PC-9 (cell line): ENCODE measurements around the gene WFDC1. TPM values are rescaled to one million over a fixed set of nuclear protein-coding genes. Genes with fewer than 3 reads are reported as not detected.
A peak's percentile ranks its signal among the peaks of the same experiment; 100 is the strongest.

Experiments
- BruUV-seq: library from RNA; stranded (reverse); fragments of 400-500 nt; replicated peaks from 2 replicates; lab custom pipeline; 2021; lab: Mats Ljungman, UMichigan
- CTCF ChIA-PET: fragments of 300-600 bp; sonication (Branson Sonifier 250); formaldehyde crosslinking; loops from one replicate; lab custom pipeline; 2022; ENCODE audit warnings: antibody characterized with exemption; lab: Charles Lee
- POLR2A ChIA-PET: fragments of 300-600 bp; sonication (Branson Sonifier 250); formaldehyde crosslinking; loops from one replicate; lab custom pipeline; 2022; ENCODE audit warnings: antibody characterized with exemption; ENCODE audit not compliant: unreplicated experiment; lab: Charles Lee
- DNase-seq, 2 experiments: peaks; one replicate each; pipeline versions ENCODE4 v3.0.0 to v3.0.0-alpha.2; 2015 to 2022; ENCODE audit warnings: mixed read lengths in 1 of 2
- H2AFZ ChIP-seq: fragments of 200-600 bp; sonication (generic); 2 replicates; pipeline ENCODE4 v1.8.1; 2017; ENCODE audit warnings: antibody characterized with exemption
- H3F3A ChIP-seq: fragments of 200-600 bp; sonication (generic); 2 replicates; pipeline ENCODE4 v1.8.1; 2017; ENCODE audit warnings: antibody characterized with exemption, mild to moderate bottlenecking, low read depth; ENCODE audit not compliant: insufficient read depth
- H3K27ac ChIP-seq: fragments of 200-600 bp; sonication (generic); 2 replicates; pipeline ENCODE4 v1.6.1; 2016; ENCODE audit warnings: mixed run types
- H3K27me3 ChIP-seq: fragments of 200-600 bp; sonication (generic); 2 replicates; pipeline ENCODE4 v1.6.1; 2016; ENCODE audit warnings: low read depth, mixed run types; ENCODE audit not compliant: insufficient read depth
- H3K36me3 ChIP-seq: fragments of 200-600 bp; sonication (generic); 2 replicates; pipeline ENCODE4 v1.6.1; 2016; ENCODE audit warnings: low read depth, mixed run types
- H3K4me1 ChIP-seq: fragments of 200-600 bp; sonication (generic); replicated peaks from 2 replicates; pipeline ENCODE4 v1.6.1; 2016; ENCODE audit warnings: mixed run types; ENCODE audit not compliant: insufficient read depth
- H3K4me2 ChIP-seq: fragments of 200-600 bp; sonication (generic); 2 replicates; pipeline ENCODE4 v1.6.1; 2017; ENCODE audit warnings: mixed run types
- H3K4me3 ChIP-seq: fragments of 200-600 bp; sonication (generic); 2 replicates; pipeline ENCODE4 v1.6.1; 2016; ENCODE audit warnings: mixed run types
- H3K79me2 ChIP-seq: fragments of 200-600 bp; sonication (generic); 2 replicates; pipeline ENCODE4 v1.6.1; 2017; ENCODE audit warnings: low read depth, mixed run types
- H3K9me2 ChIP-seq: fragments of 200-600 bp; sonication (generic); 2 replicates; pipeline ENCODE4 v1.8.1; 2017; ENCODE audit warnings: mild to moderate bottlenecking; ENCODE audit not compliant: insufficient read depth
- H3K9me3 ChIP-seq: fragments of 200-600 bp; sonication (generic); 2 replicates; pipeline ENCODE4 v1.8.1; 2016; ENCODE audit warnings: low read depth; ENCODE audit not compliant: insufficient read depth
- H4K20me1 ChIP-seq: fragments of 200-600 bp; sonication (generic); 2 replicates; pipeline ENCODE4 v1.8.1; 2017; ENCODE audit not compliant: insufficient read depth
- EZH2 ChIP-seq: fragments of 200-600 bp; sonication (generic); IDR thresholded peaks from 2 replicates; pipeline ENCODE4 v1.8.0; 2017; ENCODE audit warnings: antibody characterized with exemption, low read depth
- intact Hi-C: fragments of 100-400 bp; cut with micrococcal nuclease; formaldehyde crosslinking; loops from one replicate; pipeline ENCODE4 v1.10.0; 2022; ENCODE audit not compliant: unreplicated experiment
- total RNA-seq: library from RNA; stranded (reverse); gene quantifications from 2 replicates; pipeline ENCODE4 v1.2.3, GENCODE V29; 2021
- TF ChIP-seq, protein P1 (sequence below): fragments of 200-600 bp; sonication (generic); conservative IDR thresholded peaks from 2 replicates; pipeline ENCODE4 v1.6.1; 2017; ENCODE audit warnings: mixed run types, antibody characterized with exemption, mild to moderate bottlenecking, moderate library complexity

WFDC1 gene
- total RNA-seq, 1 experiment from 2014 or later = not detected

DNA sequence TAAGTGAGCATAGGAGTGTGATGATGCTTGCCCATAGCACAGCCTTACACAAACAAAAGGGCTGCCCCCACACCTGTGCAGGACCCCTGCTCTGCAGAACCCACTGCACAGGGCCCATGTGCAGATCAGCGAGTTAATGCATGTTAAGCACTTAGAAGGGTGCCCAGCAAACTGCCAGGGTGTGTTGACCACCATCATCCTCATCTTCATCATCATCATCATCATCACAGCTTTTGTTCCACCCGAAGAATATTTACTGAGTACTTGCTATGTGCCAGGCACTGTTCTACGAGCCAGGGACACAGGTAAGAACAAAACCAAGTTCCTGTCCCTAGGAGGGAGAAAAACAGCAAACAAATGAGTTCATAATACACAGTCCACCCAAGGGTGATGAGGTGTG is 11.9 kb downstream of the WFDC1 start:
- Histone ChIP-seq H3K27ac (no peak overlapping the region), H3K79me2 (no peaks in the 10 kb centered on the region), H3K4me3 (no peak overlapping the region), H3K27me3 (0 out of 2 replicates have a peak, but pooled peaks cover 4% of the 10 kb centered on the region), H3K9me3 (no peaks in the 10 kb centered on the region), H3K9me2 (no peaks in the 10 kb centered on the region), H3F3A (no peaks in the 10 kb centered on the region), H4K20me1 (no peaks in the 10 kb centered on the region), H3K4me1 (no peaks in the 10 kb centered on the region), H3K36me3 (no peaks in the 10 kb centered on the region), H2AFZ (no peak overlapping the region), H3K4me2 (no peak overlapping the region)
- intact Hi-C loops = no loop called here
- no peak for DNase-seq
- TF ChIP-seq, protein P1, sequence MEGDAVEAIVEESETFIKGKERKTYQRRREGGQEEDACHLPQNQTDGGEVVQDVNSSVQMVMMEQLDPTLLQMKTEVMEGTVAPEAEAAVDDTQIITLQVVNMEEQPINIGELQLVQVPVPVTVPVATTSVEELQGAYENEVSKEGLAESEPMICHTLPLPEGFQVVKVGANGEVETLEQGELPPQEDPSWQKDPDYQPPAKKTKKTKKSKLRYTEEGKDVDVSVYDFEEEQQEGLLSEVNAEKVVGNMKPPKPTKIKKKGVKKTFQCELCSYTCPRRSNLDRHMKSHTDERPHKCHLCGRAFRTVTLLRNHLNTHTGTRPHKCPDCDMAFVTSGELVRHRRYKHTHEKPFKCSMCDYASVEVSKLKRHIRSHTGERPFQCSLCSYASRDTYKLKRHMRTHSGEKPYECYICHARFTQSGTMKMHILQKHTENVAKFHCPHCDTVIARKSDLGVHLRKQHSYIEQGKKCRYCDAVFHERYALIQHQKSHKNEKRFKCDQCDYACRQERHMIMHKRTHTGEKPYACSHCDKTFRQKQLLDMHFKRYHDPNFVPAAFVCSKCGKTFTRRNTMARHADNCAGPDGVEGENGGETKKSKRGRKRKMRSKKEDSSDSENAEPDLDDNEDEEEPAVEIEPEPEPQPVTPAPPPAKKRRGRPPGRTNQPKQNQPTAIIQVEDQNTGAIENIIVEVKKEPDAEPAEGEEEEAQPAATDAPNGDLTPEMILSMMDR = no peak
- TF ChIP-seq EZH2 = no peak
- POLR2A ChIA-PET = no interaction called here
- BruUV-seq = no TSS peak
- CTCF ChIA-PET = no interaction called here

DNA sequence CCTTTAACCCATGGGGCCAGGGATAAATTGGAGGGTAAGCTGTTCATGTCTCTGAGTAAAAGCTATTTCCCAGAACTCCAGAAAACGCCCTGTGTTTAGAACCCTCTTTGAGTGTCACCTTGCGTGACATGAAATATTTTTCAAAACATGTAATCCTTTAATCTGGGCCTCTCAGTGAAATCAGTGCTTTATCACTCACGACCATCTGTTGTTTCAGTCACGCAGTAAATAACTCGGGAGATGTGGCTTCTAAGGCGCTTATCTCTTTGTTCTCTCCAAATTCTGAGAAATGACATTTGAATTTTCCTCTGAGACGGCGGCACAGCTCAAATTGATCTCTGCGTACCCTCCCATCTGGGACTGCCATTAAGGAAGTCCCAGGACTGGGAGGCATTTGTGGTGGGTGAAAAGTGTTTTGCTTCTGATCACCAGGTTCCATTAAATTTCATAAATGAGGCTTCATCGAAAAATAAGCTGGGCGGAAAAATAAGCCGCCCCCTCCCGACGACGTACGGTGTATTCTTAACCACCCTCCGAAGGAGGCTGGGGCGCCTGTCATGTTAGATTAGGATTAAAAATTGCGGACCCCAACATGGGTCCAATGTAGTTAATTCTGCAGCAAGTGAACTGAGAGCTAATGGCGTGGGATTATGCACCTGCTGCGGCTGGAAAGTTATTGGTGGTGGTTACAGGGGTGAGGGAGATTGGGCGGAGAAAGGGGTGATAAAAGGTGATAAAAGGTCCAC is 12.7 kb downstream of the WFDC1 start:
- intact Hi-C loops = no loop called here
- H3K27ac ChIP-seq = no peak overlapping the region
- H4K20me1 ChIP-seq = no peaks in the 10 kb centered on the region
- no peak overlapping the region for H3K4me2 ChIP-seq
- H3K9me3 ChIP-seq = no peaks in the 10 kb centered on the region
- no peaks in the 10 kb centered on the region for H3F3A ChIP-seq
- no TSS peak for BruUV-seq
- POLR2A ChIA-PET = no interaction called here
- no peaks in the 10 kb centered on the region for H3K79me2 ChIP-seq
- no peaks in the 10 kb centered on the region for H3K36me3 ChIP-seq
- H3K9me2 ChIP-seq = no peaks in the 10 kb centered on the region
- no peak for DNase-seq
- CTCF ChIA-PET = interaction anchor here (0.6 to 1.3 kb wide), 4 partner anchors 97 to 520 kb away, joined by 3 to 5 read pairs (median 3); no protein-coding TSS in a partner anchor
- no peaks in the 10 kb centered on the region for H3K4me1 ChIP-seq
- no peak overlapping the region for H2AFZ ChIP-seq
- no peak overlapping the region for H3K4me3 ChIP-seq
- TF ChIP-seq EZH2 = no peak
- TF ChIP-seq, protein P1 = no peak
- no peaks in the 10 kb centered on the region for H3K27me3 ChIP-seq

DNA sequence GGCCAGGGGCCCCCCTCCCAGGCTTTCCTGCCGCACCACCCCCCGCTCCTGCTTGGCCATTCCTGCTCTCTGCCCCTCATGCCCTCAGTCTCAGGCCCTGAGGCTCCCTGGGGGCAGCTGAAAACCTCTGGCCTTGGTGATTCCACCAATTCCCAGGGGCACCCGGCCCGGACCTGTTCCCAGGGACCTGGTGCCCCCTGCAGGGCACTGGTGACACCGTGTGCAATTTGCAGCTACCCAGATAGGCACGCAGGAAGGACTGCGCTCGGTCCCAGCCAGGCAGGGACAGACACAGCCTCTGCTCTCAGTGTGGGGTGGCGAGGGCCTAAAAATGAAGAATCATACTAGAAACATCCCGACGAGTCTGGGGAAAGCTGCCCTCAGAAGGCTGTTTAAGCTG is 13.4 kb downstream of the WFDC1 start:
- H3K9me2 ChIP-seq = no peaks in the 10 kb centered on the region
- intact Hi-C loops = loop anchor here (1.0 to 2.0 kb wide), 2 partner anchors 121 to 224 kb away; partner anchors contain the start of gene TAF1C
- POLR2A ChIA-PET = no interaction called here

More for the DNA sequence above, 13.4 kb downstream of the WFDC1 start:
- CTCF ChIA-PET = interaction anchor here (0.6 to 1.3 kb wide), 3 partner anchors 98 to 223 kb away, joined by 3 to 5 read pairs (median 3); no protein-coding TSS in a partner anchor
- no peak overlapping the region for H3K4me2 ChIP-seq
- H3K4me1 ChIP-seq = no peaks in the 10 kb centered on the region
- no peaks in the 10 kb centered on the region for H4K20me1 ChIP-seq
- no peaks in the 10 kb centered on the region for H3K9me3 ChIP-seq
- no peaks in the 10 kb centered on the region for H3K27me3 ChIP-seq
- TF ChIP-seq, protein P1 = peak; percentile 81
- no peak for TF ChIP-seq EZH2
- no peaks in the 10 kb centered on the region for H3K79me2 ChIP-seq
- no peaks in the 10 kb centered on the region for H3F3A ChIP-seq
- no peak overlapping the region for H3K4me3 ChIP-seq
- DNase-seq = peak; percentile 55 to 59
- H2AFZ ChIP-seq = no peak overlapping the region
- H3K27ac ChIP-seq = no peak overlapping the region
- no TSS peak for BruUV-seq
- no peaks in the 10 kb centered on the region for H3K36me3 ChIP-seq
